ENCODE data around the gene NACC1. TPM values are rescaled to one million over a fixed set of nuclear protein-coding genes. Genes with fewer than 3 reads are reported as not detected.
A peak's percentile ranks its signal among the peaks of the same experiment; 100 is the strongest.
"Not testable (repeated sequence)": the region's sequence is repeated elsewhere in the genome, so short reads cannot be mapped to it uniquely, and the experiment has no call there.

Gene NACC1
- total and polyA plus RNA-seq, 12 donors = 12.4 to 67.0 (median 40.1) TPM

DNA sequence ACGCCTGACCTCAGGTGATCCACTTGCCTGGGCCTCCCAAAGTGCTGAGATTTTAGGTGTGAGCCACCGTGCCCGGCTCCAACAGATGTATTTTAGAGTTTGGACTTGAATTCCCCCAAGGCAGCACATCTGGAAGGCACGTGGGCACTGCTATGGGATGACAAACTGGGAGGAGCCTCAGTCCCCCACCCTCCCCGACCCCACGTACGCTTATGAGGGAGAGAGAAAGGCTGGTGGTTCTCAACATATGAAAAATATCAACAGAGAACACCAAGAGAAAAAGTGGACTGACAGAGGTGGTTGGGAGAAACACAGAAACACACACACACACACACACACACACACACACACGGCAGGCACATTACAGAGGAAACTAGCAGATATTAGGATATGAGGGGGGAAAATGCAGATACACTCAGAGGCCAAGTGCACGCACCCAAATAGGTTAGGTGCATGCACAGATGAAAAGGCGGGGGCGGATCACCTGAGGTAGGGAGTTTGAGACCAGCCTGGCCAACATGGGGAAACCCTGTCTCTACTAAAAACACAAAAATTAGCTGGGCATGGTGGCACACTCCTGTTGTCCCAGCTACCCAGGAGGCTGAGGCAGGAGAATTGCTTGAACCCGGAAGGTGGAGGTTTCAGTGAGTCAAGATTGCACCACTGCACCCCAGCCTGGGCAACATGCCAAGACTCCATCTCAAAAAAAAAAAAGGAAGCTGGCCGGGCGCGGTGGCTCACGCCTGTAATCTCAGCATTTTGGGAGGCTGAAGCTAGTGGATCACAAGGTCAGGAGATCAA lies 28.9 kb downstream of the NACC1 start:
- intact Hi-C loops (cut with DNase I) = no loop called here
- no peak overlapping the region for H3K4me3 ChIP-seq
- H3K27me3 ChIP-seq = no peaks in the 10 kb centered on the region
- peaks cover 11 to 18% of the 10 kb centered on the region in 2 donors for H3K4me1 ChIP-seq (replicated peaks in 1 of 2)
- no peaks in the 10 kb centered on the region for H3K9me3 ChIP-seq (replicated peaks in 1 of 3)
- peak overlapping the region in 1 of 5 donors; percentile 68 for H3K27ac ChIP-seq
- H3K36me3 ChIP-seq (replicated peaks in 1 of 2) = peaks cover 0 to 14% of the 10 kb centered on the region in 2 donors
- peak in 4 of 7 donors; percentile 33 to 63 (median 50) for DNase-seq
- 57 to 78% (median 63%) methylated on average over 12 to 16 of the region's 16 CpGs for WGBS, 4 donors
- TF ChIP-seq POLR2A (IDR thresholded peaks at IDR 0.05) = no peak
- TF ChIP-seq, protein P1, sequence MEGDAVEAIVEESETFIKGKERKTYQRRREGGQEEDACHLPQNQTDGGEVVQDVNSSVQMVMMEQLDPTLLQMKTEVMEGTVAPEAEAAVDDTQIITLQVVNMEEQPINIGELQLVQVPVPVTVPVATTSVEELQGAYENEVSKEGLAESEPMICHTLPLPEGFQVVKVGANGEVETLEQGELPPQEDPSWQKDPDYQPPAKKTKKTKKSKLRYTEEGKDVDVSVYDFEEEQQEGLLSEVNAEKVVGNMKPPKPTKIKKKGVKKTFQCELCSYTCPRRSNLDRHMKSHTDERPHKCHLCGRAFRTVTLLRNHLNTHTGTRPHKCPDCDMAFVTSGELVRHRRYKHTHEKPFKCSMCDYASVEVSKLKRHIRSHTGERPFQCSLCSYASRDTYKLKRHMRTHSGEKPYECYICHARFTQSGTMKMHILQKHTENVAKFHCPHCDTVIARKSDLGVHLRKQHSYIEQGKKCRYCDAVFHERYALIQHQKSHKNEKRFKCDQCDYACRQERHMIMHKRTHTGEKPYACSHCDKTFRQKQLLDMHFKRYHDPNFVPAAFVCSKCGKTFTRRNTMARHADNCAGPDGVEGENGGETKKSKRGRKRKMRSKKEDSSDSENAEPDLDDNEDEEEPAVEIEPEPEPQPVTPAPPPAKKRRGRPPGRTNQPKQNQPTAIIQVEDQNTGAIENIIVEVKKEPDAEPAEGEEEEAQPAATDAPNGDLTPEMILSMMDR (IDR thresholded peaks at IDR 0.05) = no peak

DNA sequence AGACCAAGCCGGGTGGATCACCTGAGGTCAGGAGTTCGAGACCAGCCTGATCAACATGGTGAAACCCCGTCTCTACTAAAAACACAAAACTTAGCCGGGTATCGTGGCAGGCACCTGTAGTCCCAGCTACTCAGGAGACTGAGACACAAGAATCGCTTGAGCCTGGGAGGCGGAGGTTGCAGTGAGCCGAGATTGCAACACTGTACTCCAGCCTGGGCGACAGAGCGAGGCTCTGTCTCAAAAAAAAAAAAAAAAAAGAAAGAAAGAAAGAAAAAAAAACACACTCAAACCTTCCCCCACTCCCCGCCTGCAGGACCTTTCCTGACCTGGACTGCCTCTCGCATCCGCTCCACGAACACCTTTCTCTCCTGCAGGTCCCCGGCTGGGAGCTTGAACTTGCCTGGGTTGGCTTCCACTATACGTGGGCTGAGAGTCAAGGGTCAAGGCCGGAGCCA lies 31.1 kb downstream of the NACC1 start:
- DNase-seq = peak in 1 of 7 donors; percentile 51

DNA sequence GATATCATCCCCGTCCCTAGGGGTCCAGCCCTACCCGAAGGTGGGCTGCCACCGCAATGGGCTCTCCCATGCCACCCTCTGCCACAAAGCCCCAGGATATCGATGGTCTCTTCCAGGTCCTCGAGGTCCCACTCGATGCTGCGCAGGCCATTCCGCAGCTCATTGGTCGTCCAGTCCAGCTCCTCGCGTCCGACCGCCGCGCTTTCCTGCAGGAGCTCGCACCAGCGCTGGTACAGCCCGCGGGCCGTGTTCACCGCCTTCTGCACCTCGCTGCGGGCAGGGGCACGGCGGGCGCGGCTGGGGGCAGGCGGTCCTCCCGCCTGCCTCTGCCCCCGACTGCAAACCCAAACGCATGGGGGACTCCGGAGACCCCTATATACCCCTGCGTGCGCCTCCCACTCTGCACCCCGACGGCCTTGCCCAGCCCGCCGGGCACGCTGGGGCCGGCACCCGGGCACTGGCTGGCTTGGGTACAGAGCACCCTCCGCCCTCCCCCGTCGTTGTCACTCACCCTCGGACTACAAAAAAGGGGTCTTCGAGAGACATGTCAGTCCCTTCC lies 31.6 kb downstream of the NACC1 start:
- H3K4me1 ChIP-seq (replicated peaks in 1 of 2) = peaks cover 11 to 20% of the 10 kb centered on the region in 2 donors
- peaks cover 0 to 3% of the 10 kb centered on the region in 2 donors for H3K36me3 ChIP-seq (replicated peaks in 1 of 2)
- no peak for TF ChIP-seq POLR2A (IDR thresholded peaks at IDR 0.05)
- TF ChIP-seq, protein P1 (IDR thresholded peaks at IDR 0.05) = peak in 1 of 6 experiments; percentile 1
- H3K27me3 ChIP-seq = no peaks in the 10 kb centered on the region
- 0 to 1% (median 0%) methylated on average over 2 to 46 of the region's 46 CpGs for WGBS, 4 donors
- peak overlapping the region; percentile 44 to 88 (median 70) for H3K4me3 ChIP-seq
- intact Hi-C loops (cut with DNase I) = no loop called here
- H3K27ac ChIP-seq = peak overlapping the region; percentile 97 to 100 (median 98)
- H3K9me3 ChIP-seq (replicated peaks in 1 of 3) = no peaks in the 10 kb centered on the region
- DNase-seq = peak; percentile 64 to 81 (median 78)

More for the DNA sequence above, 31.1 kb downstream of the NACC1 start:
- Histone ChIP-seq H3K27ac (peak overlapping the region in 3 of 5 donors; percentile 97 to 99 (median 98)), H3K4me3 (peak overlapping the region in 3 of 4 donors; percentile 64 to 88 (median 77)), H3K4me1 (replicated peaks in 1 of 2) (peaks cover 11 to 18% of the 10 kb centered on the region in 2 donors)
- intact Hi-C loops (cut with DNase I); H3K36me3 ChIP-seq (replicated peaks in 1 of 2); H3K27me3 ChIP-seq; H3K9me3 ChIP-seq (replicated peaks in 1 of 3): not testable (repeated sequence)
- 33 to 47% (median 36%) methylated on average over 15 to 17 of the region's 17 CpGs for WGBS, 4 donors

DNA sequence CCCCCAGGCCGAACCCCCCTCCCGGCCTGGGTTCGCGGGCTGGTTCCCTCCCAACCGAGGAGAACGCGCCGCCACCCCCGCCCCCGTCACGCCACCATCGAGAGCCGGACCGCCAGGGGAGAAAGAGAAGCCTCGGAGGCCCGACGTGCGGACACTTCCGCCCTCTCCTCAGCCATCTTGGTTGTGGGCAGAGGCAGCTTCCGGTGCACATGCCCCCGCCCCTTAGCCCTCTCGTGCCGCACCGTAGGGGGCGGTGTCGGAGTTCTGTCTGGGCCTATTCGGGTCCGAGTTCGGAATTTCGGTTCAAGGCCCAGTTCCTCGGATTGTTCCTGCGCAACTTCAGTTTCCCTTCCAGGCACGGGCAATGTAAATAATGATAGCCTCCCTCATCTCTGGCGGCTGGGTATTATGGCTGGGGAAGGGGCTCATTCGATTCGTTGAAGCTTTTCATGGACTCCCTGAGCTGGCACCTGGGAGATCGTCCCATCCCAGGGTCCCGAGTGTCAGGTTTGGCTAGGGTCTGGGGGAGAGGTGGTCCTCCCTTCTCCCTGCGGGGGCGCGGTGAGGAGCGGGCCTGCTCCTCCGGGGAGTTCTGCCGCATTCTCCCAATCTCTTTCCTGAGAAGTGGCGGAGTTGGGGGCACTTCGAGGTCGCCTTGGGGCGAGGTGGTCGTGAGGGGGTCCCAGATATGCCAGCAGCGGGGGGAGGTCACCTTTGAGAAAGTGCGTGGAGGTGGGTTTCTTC lies 32.3 kb downstream of the NACC1 start, which contains the start of the genes IER2 and STX10:
Gene IER2 (plus strand): TSS at position 225 of the 744 bp plus-strand sequence. CDS start 2,776 bp downstream, outside the sequence.
Gene STX10 (minus strand): TSS at position 189 of the 744 bp plus-strand sequence. CDS start 202 bp downstream, outside the sequence.
- H3K4me3 ChIP-seq = peak within 1 kb of the TSS; percentile 44 to 88 (median 70)
- DNase-seq = peak; percentile 96 to 98 (median 97)
- TF ChIP-seq POLR2A (IDR thresholded peaks at IDR 0.05) = peak; percentile 81 to 97
- TF ChIP-seq, protein P1 (IDR thresholded peaks at IDR 0.05) = peak; percentile 36 to 67 (median 54)
- no peaks in the 10 kb centered on the region for H3K36me3 ChIP-seq (replicated peaks in 1 of 2)
- H3K27ac ChIP-seq = peak within 1 kb of the TSS; percentile 97 to 100 (median 98)
- no peaks in the 10 kb centered on the region for H3K9me3 ChIP-seq (replicated peaks in 1 of 3)
- no peaks in the 10 kb centered on the region for H3K27me3 ChIP-seq
- peaks cover 16 to 27% of the 10 kb centered on the region in 2 donors for H3K4me1 ChIP-seq (replicated peaks in 1 of 2)
- intact Hi-C loops (cut with DNase I) = no loop called here
- 0 to 1% (median 0%) methylated on average over 8 to 50 of the region's 51 CpGs for WGBS, 4 donors

Measured in adrenal gland (tissue), 12 donors.